Activated T-helper 1 cell treated with anti-CD3 and anti-CD28 coated beads, Interleukin-12 subunit alpha, Interleukin-12 subunit beta, Interleukin-2, Interleukin-4 antibody, amounts not matched to agents 30 ng/mL and 10 ng/mL and 1 ng/mL, durations not matched to agents 14 hours and 24 hours and 36 hours (primary cell): ENCODE results near the gene PVR. TPM values are rescaled to one million over a fixed set of nuclear protein-coding genes. Genes with fewer than 3 reads are reported as not detected.
"Not testable (repeated sequence)": the region's sequence is repeated elsewhere in the genome, so short reads cannot be mapped to it uniquely, and the experiment has no call there.

ENCODE experiments used
- DNase-seq: peaks from one replicate; pipeline ENCODE4 v3.0.0; 2021; ENCODE audit warnings: low spot score
- H3K27ac Mint-ChIP-seq: one replicate; pipeline ENCODE4 v1.8.0; 2021; ENCODE audit warnings: mild to moderate bottlenecking, mixed read lengths
- H3K27me3 Mint-ChIP-seq: one replicate; pipeline ENCODE4 v1.8.0; 2022; ENCODE audit warnings: mild to moderate bottlenecking, moderate library complexity, mixed read lengths; ENCODE audit not compliant: insufficient read depth
- H3K36me3 Mint-ChIP-seq: one replicate; pipeline ENCODE4 v1.8.0; 2021; ENCODE audit warnings: low read depth, mixed read lengths
- H3K4me1 Mint-ChIP-seq: one replicate; pipeline ENCODE4 v1.8.0; 2021; ENCODE audit warnings: low read depth, mixed read lengths
- H3K4me3 Mint-ChIP-seq: one replicate; pipeline ENCODE4 v1.8.0; 2021; ENCODE audit warnings: mild to moderate bottlenecking, moderate library complexity, mixed read lengths
- H3K9me3 Mint-ChIP-seq: one replicate; pipeline ENCODE4 v1.8.0; 2021; ENCODE audit warnings: mixed read lengths
- intact Hi-C: fragments of 100-400 bp; cut with micrococcal nuclease; formaldehyde crosslinking; loops from one replicate; pipeline ENCODE4 v1.15.1; 2024
- total RNA-seq: library from RNA; stranded (reverse); gene quantifications from 2 replicates; pipeline ENCODE4 v1.2.3, GENCODE V29; 2022

The PVR gene
- total RNA-seq, 1 donor from 2014 or later, result 20.6 TPM

- peaks cover 4% of the 10 kb centered on the region for H3K9me3 Mint-ChIP-seq
- H3K27me3 Mint-ChIP-seq, result no peaks in the 10 kb centered on the region
- intact Hi-C loops, result no loop called here
- no peaks in the 10 kb centered on the region for H3K36me3 Mint-ChIP-seq
- H3K27ac Mint-ChIP-seq, result no peak overlapping the region
- no peak overlapping the region for H3K4me3 Mint-ChIP-seq
- no peak for DNase-seq
- no peaks in the 10 kb centered on the region for H3K4me1 Mint-ChIP-seq
Observed at GRCh38 chr19:44623626-44624025, 20.1 kb upstream of the PVR start.

DNA sequence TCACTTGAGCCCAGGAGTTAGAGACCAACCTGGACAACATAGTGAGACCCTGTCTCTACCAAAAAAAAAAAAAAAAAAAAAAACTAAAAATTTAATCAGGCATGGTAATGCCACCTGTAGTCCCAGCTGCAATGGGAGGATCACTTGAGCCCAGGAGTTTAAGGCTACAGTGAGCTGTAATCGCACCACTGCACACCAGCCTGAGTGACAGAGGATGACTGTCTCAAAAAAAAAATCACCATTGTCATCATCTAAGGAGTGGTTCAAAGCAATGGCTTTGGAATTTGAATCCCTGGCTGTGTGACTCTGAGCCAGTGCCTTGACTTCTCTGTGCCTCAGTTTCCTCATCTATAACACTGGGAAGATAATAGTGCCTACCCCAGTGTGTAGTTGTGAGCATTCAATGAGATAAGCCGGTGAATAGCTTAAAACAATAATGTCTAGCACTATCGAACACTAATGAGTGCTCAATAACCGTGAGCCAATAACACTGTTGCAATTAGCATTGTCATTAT, 18.8 kb upstream of the PVR start:
- intact Hi-C loops, result no loop called here
- no peaks in the 10 kb centered on the region for H3K4me1 Mint-ChIP-seq
- H3K36me3 Mint-ChIP-seq, result no peaks in the 10 kb centered on the region
- no peak overlapping the region for H3K4me3 Mint-ChIP-seq
- peaks cover 4% of the 10 kb centered on the region for H3K9me3 Mint-ChIP-seq
- H3K27me3 Mint-ChIP-seq, result no peaks in the 10 kb centered on the region
- H3K27ac Mint-ChIP-seq, result no peak overlapping the region
- DNase-seq, result no peak

GRCh38 chr19:44625637-44626036, 18.1 kb upstream of the PVR start:
- DNase-seq, H3K27me3 Mint-ChIP-seq, H3K4me1 Mint-ChIP-seq, H3K36me3 Mint-ChIP-seq, H3K27ac Mint-ChIP-seq, H3K4me3 Mint-ChIP-seq, intact Hi-C loops, H3K9me3 Mint-ChIP-seq: not testable (repeated sequence)

DNA sequence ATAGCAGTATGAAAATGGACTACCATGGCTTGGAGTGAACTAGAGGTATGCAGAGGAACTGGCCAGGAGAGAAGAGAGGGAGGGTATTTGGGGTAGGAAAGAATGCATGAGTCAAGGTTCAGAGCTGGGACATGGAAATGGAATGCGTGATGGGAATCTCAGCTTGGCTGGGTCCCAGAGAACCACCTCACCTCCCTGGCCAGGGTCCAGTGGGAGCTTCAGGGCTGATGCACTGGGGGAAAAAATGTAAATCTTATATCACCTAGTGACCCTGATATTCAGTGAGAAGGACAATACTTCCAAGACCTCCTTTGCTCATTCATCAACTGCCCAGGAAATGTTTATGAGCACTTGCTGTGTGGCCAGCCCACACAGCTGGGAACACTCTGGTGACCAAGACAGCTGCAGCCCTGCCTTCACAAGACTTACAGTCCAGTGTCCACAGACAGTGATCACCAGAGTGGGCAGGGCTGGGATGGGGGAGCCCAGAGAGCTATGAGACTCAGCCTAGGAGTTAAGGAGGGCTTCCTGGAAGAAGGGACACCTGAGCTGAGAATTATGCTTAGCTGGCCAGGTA, 17.6 kb upstream of the PVR start:
- Mint-ChIP-seq H3K27me3 (no peaks in the 10 kb centered on the region), H3K4me3 (no peak overlapping the region), H3K4me1 (no peaks in the 10 kb centered on the region), H3K9me3 (peaks cover 4% of the 10 kb centered on the region), H3K36me3 (no peaks in the 10 kb centered on the region), H3K27ac (no peak overlapping the region)
- no peak for DNase-seq
- intact Hi-C loops, result no loop called here

GRCh38 chr19:44627631-44628030, 16.1 kb upstream of the PVR start:
- DNase-seq, result no peak
- intact Hi-C loops, result no loop called here
- Mint-ChIP-seq H3K4me1 (no peaks in the 10 kb centered on the region), H3K36me3 (no peaks in the 10 kb centered on the region), H3K4me3 (no peak overlapping the region), H3K27ac (no peak overlapping the region), H3K27me3 (no peaks in the 10 kb centered on the region), H3K9me3 (peaks cover 8% of the 10 kb centered on the region)

DNA sequence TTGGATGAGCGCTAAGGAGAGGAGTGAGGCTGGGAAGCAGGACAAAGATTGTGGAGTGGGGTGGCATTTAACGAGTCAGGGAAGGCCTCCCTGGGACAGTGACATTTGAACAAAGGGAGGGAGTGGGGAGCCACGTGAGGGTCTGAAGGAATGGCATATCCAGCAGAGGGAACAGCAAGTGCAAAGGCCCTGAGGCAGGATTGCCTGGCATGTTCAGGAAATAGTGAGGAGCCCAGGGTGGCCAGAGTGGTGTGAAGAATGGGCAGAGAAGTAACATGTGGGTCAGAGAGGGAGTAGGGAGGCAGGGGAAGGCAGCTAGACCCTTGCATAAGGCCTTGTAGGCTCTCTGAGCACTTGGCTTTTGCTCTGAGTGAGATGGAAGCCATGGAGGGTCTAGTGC, 14.9 kb upstream of the PVR start:
- Mint-ChIP-seq H3K36me3 (no peaks in the 10 kb centered on the region), H3K27me3 (no peaks in the 10 kb centered on the region), H3K9me3 (peaks cover 6% of the 10 kb centered on the region), H3K4me3 (no peak overlapping the region), H3K27ac (no peak overlapping the region), H3K4me1 (no peaks in the 10 kb centered on the region)
- no peak for DNase-seq
- intact Hi-C loops, result no loop called here

- H3K27me3 Mint-ChIP-seq, DNase-seq, H3K9me3 Mint-ChIP-seq, H3K36me3 Mint-ChIP-seq, intact Hi-C loops, H3K27ac Mint-ChIP-seq, H3K4me1 Mint-ChIP-seq, H3K4me3 Mint-ChIP-seq: not testable (repeated sequence)
Observed at GRCh38 chr19:44631611-44632010, 12.1 kb upstream of the PVR start.

GRCh38 chr19:44634058-44634457, 9.7 kb upstream of the PVR start:
- DNase-seq, H3K4me1 Mint-ChIP-seq, H3K27ac Mint-ChIP-seq, H3K9me3 Mint-ChIP-seq, H3K27me3 Mint-ChIP-seq, intact Hi-C loops, H3K4me3 Mint-ChIP-seq, H3K36me3 Mint-ChIP-seq: not testable (repeated sequence)

DNA sequence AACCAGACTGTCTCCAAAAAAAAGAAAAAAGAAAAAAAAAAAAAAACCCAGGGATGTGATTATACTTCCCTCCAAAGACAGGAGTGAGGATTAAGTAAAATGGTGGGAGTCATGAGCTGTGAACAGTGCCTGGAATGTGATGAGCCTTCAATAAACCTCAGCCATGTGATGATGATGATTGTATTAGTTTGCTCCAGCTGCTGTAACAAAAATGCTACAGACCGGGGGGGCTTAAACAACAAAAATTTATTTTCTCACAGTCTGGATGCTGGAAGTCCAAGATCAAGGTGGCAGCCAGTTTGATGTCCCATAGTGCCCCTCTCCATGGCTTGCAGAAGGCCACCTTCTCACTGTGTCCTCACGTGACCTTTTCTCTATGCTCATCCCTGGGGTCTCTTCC, 8.9 kb upstream of the PVR start:
- no peak for DNase-seq
- Mint-ChIP-seq H3K27ac (no peak overlapping the region), H3K9me3 (peaks cover 8% of the 10 kb centered on the region), H3K4me1 (no peaks in the 10 kb centered on the region), H3K27me3 (no peaks in the 10 kb centered on the region), H3K4me3 (no peak overlapping the region), H3K36me3 (no peaks in the 10 kb centered on the region)
- intact Hi-C loops, result no loop called here

- intact Hi-C loops, result no loop called here
- H3K4me3 Mint-ChIP-seq, result no peak overlapping the region
- peaks cover 8% of the 10 kb centered on the region for H3K9me3 Mint-ChIP-seq
- no peak overlapping the region for H3K27ac Mint-ChIP-seq
- H3K36me3 Mint-ChIP-seq, result no peaks in the 10 kb centered on the region
- H3K4me1 Mint-ChIP-seq, result no peaks in the 10 kb centered on the region
- peaks cover 2% of the 10 kb centered on the region for H3K27me3 Mint-ChIP-seq
- no peak for DNase-seq
Observed at GRCh38 chr19:44635581-44636438, 7.9 kb upstream of the PVR start.

DNA sequence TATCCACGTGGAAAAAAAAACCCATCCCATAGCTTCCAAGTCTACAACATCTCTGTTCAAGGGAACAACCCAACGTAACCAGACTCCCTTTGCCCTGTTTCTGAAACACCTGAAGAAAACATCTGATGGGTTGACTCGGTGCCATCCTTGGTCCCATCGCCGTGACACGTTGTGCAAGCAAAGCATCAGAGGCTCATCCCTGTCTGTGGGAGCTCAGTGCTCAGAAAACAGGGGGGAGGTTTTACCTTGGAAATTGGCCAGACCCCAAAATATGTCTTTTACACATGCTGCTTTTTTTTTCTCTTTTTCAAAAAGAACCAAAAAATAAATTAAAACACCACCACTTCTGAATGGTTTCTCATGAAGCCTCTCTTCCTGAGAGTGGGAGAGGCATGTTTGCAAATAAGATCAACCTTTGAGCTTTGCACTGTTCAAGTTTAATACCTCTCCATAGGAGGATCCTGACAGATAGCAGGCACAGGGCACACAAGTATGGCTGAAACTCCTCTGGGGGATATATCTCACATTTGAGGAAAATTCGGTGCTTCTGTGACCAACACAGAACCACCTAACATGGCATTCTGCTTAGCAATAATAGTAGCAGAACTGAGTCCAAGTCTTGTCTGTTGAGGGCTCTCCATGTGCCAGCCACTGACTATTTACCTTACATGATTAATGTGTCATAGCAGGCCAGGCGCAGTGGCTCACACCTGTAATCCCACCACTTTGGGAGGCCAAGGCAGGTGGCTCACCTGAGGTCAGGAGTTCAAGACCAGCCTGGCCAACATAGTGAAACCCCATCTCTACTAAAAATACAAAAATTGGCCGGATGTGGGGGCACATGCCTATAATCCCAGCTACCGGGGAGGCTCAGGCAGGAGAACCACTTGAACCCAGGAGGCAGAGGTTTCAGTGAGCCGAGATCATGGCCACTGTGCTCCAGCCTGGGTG, 7.0 kb upstream of the PVR start:
- peaks cover 6% of the 10 kb centered on the region for H3K27me3 Mint-ChIP-seq
- H3K4me3 Mint-ChIP-seq, result no peak overlapping the region
- no peak for DNase-seq
- H3K9me3 Mint-ChIP-seq, result peaks cover 8% of the 10 kb centered on the region
- no peaks in the 10 kb centered on the region for H3K4me1 Mint-ChIP-seq
- H3K36me3 Mint-ChIP-seq, result no peaks in the 10 kb centered on the region
- intact Hi-C loops, result no loop called here
- H3K27ac Mint-ChIP-seq, result no peak overlapping the region

- intact Hi-C loops, result no loop called here
- Mint-ChIP-seq H3K4me1 (no peaks in the 10 kb centered on the region), H3K4me3 (no peak overlapping the region), H3K27ac (no peak overlapping the region), H3K36me3 (no peaks in the 10 kb centered on the region), H3K9me3 (peaks cover 4% of the 10 kb centered on the region), H3K27me3 (peaks cover 8% of the 10 kb centered on the region)
- DNase-seq, result no peak
Observed at GRCh38 chr19:44637390-44637764, 6.3 kb upstream of the PVR start.

DNA sequence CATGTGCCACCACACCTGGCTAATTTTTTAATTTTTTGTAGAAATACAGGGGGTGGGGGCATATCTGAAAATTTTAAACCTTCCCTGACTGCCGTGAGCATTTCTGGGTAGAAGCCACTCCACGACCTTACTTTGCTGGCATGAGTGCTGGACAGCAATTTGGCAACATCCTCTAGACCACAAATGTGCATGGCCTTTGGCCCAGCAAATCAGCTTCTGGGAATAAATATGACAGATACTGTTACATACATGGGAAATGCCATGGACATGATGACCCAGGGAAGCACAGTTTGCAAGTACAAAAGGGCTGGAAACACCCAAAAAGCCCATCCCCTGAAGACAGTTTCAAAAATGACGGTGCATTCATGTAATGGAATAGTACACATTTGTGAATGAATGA, 3.2 kb upstream of the PVR start:
- intact Hi-C loops, result no loop called here
- H3K27me3 Mint-ChIP-seq, result peaks cover 21% of the 10 kb centered on the region
- no peaks in the 10 kb centered on the region for H3K4me1 Mint-ChIP-seq
- no peaks in the 10 kb centered on the region for H3K9me3 Mint-ChIP-seq
- no peak overlapping the region for H3K27ac Mint-ChIP-seq
- H3K4me3 Mint-ChIP-seq, result no peak overlapping the region
- DNase-seq, result no peak
- H3K36me3 Mint-ChIP-seq, result no peaks in the 10 kb centered on the region
